Fibroblast of the aortic adventitia (primary cell): ENCODE results near the gene SCAPER. TPM values are rescaled to one million over a fixed set of nuclear protein-coding genes. Genes with fewer than 3 reads are reported as not detected.

ENCODE experiments used
- DNase-seq: peaks from one replicate; pipeline ENCODE4 v3.0.0-alpha.2; 2010; ENCODE audit warnings: low read depth
- H3K4me3 ChIP-seq: 2 replicates; pipeline ENCODE4 v1.5.1; 2011; ENCODE audit warnings: low read depth, mild to moderate bottlenecking, control low read depth, low read length, moderate library complexity
- CTCF ChIP-seq: IDR thresholded peaks from 2 replicates; pipeline ENCODE4 v1.5.1; 2011; ENCODE audit warnings: mild to moderate bottlenecking, low read length, control low read depth, inconsistent platforms; ENCODE audit not compliant: insufficient read depth
- total RNA-seq: library from RNA; depleted of rRNA; stranded (reverse); fragments of >200 nt; gene quantifications from 2 replicates; pipeline ENCODE4 v1.2.3, GENCODE V29; 2012; ENCODE audit warnings: low replicate concordance

Gene SCAPER
- total RNA-seq, 1 donor: 16.3 TPM

GRCh38 chr15:76682833-76683232 lies 222.3 kb downstream of the SCAPER start:
- DNase-seq: no peak
- H3K4me3 ChIP-seq: no peak overlapping the region
- TF ChIP-seq CTCF: no peak

DNA sequence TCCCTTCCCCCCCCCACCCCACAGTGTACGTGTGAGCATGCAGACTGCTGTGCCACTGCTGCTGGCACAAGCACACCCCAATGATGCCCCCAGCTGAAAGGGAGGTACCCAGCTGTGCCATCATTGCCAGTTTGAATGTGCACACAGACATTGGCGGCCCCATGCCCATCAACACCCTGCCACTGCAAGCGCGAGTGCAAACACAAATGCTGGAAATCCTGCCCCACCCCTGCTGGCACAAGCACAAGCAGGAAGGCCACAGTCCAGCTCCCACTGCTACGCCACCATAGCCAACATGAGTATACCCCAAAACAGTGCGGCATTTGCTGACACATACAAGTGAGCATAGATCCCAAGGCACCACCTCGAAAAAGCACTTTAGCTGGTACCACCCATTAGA lies 222.9 kb downstream of the SCAPER start:
- DNase-seq: no peak
- TF ChIP-seq CTCF: no peak
- no peak overlapping the region for H3K4me3 ChIP-seq

- peak; percentile 49 for DNase-seq
- H3K4me3 ChIP-seq: no peak overlapping the region
- no peak for TF ChIP-seq CTCF
These were observed 226.4 kb downstream of the SCAPER start for GRCh38 chr15:76678766-76679165.

- peak; percentile 13 for DNase-seq
- TF ChIP-seq CTCF: no peak
- no peak overlapping the region for H3K4me3 ChIP-seq
These were observed 230.3 kb downstream of the SCAPER start for GRCh38 chr15:76674883-76675282.

- DNase-seq: no peak
- no peak for TF ChIP-seq CTCF
- H3K4me3 ChIP-seq: no peak overlapping the region
These were observed 235.5 kb downstream of the SCAPER start for GRCh38 chr15:76669521-76670207.

DNA sequence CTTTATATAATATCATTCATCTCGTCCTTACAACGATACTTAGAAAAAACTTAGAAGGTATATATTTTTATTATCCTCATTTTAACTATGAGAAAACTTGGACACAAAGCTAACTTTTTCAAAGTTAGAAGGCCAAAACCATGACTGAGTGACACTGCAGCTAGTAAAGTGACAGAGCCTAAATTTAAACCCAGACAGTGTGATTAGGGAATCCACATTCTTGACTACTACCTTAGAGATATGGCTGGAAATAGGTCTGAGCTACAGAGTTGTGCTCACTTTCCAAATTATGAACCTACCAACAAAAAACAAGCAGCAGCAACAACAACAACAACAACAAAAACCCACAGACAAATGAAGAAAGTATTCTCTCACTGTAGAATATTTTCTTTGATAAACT lies 236.2 kb downstream of the SCAPER start:
- DNase-seq: no peak
- no peak overlapping the region for H3K4me3 ChIP-seq
- TF ChIP-seq CTCF: no peak
